T follicular helper cell (primary cell): ENCODE measurements around the gene GALM.
"Not testable (repeated sequence)": the region's sequence is repeated elsewhere in the genome, so short reads cannot be mapped to it uniquely, and the experiment has no call there.

ENCODE experiments used
- DNase-seq: peaks from one replicate; pipeline ENCODE4 v3.0.0-alpha.2; 2020; ENCODE audit warnings: low read depth

Gene GALM

DNA sequence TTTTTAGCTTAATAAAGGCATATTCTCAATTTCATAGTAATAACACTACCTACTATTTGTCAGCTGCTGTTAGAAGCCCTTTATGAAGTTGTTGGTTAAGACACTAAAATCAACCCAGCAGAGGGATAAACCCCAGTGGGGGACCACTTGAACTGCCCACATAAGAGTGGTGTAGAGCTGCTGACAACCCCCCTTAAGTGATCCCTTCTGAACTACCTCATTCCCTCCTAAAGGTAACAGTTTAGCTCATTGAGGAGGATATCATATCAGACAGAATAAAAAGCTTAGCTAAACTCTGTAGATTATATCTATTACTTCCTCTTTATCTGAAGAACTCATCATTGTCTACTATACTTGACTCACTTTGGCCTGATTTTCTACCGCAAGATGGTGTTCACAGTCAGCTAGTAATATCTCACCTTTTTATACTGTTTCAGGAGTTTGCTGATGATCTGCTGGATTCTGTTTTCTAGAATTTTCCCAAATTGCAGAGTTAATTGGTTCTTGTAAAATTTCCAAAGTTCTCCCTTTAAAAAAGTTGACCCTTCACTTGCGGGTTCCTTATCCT lies 16.2 kb downstream of the GALM start:
- no peak for DNase-seq

DNA sequence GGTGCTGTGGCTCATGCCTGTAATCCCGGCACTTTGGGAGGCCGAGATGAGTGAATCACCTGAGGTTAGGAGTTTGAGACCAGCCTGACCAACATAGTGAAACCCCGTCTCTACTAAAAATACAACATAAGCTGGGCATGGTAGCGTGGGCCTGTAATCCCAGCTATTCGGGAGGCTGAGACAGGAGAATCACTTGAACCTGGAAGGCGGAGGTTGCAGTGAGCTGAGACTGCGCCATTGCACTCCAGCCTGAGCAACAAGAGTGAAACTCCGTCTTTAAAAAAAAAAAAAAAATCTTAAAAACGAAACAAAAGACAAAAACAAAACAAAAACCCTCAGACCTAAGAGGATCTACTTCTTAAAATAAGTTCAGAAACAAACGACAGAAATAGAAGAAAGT lies 16.7 kb downstream of the GALM start:
- not testable (repeated sequence) for DNase-seq

DNA sequence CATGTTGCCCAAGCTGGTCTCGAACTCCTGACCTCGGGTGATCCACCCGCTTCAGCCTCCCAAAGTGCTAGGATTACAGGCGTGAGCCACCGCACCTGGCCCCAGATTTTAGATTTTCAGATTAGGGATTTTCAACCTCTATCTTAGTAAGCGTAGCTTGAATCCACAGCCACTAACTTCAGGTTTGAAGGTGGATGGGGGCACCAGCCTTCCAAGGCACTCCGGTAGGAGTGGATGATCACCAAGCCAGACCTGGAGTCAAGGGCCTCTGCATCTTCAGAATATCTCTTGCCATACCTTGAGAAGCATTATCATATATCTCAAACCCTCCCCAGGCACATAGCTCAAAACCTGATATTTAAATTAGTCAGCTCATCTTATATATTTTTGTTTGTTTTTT lies 17.9 kb downstream of the GALM start:
- no peak for DNase-seq

DNA sequence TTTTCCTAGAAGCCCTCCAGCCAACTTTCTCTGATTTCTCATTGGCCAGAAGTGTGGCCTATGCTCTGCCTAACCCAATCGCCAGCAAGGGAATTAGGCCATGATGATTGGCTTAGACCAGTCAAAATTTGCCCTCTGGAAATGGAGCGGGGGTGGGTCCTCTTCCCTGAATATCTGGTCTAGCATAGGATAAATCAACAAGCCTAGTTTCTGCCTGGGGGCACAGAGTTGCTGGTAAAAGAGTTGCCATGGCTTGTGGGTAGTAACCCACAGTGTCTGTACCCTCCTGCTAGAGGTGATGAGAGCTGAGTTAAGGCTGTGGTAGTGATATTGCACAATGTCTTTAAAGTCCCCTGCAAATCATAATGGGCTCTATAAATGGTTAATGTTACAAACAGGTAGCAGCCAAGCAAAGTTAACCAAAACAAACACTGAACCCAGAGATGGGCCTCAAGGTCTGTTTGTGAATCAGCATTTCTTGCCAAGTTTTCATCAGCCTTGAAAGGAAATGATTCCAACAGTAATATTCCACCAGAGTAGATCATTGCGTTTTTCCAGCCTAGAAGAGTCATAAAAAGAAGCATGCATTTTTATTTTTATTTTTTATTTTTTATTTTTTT lies 19.3 kb downstream of the GALM start:
- DNase-seq: no peak

- DNase-seq: no peak
Measured at GRCh38 chr2:38690499-38691420, 24.8 kb downstream of the GALM start.

GRCh38 chr2:38691994-38692393 lies 26.1 kb downstream of the GALM start:
- DNase-seq: no peak

DNA sequence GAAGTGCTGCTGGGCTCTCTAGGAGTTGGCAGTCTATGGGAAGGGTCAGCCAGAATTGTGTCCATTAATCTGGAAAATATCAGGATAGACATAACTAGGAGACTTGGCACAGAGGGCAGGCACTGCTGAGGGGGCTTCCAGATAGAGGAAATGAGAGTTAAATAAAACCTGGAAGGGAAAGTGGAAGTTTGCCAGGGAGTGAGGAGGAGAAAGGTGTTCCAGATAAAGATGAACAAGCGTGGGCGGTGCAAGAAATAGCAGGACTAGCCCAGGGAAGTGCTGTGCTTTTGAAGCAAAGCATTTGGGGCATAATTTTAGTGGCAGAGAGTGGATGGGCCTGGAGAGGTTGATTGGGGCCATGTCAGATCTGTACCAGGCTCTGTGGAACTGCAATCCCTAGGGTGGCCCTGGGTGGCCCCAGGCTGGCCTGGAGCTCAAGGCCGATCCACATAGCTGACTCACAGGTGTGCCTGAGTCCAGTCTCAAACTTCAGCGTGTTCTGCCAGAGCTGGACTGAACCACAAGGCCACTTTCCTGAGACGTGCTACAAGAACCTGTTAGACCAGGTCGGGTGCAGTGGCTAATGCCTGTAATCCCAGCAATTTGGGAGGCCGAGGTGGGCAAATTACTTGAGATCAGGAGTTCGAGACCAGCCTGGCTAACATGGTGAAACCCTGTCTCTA lies 26.9 kb downstream of the GALM start:
- no peak for DNase-seq

DNA sequence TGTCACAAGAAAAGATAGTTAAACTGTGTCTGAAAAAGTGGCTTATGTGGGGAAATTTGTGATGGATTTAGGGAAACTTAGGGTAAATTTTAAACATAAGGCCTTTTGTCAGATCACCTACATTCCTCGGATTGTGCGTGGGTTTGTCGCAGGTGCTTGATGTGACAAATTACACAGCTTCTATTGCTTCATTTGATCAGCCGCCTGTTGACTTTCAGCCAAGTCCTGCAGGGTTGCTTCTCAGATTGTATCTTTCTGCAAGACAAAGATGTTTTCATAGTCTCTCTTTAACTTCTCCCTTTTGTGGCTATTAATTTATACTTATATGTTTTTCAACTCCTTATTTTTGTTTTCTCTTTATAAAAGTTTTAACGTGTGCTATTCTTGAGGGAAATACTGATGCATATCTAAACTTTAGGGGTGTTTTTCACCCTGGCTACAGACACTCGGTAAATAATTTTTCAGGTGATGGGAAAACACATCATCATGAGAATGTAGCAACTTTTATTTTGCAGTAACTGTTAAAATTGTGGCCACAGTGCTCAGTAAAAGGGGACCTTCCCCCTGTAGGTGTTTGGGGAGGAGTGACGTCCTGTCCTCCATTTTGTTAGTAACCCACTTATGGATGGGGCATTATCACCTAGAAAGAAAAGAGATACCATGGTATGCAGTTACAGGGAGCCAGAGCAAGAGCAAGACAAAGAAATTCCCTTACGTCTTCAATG lies 31.4 kb downstream of the GALM start:
- DNase-seq: peak; percentile 50

GRCh38 chr2:38698467-38699003 lies 32.6 kb downstream of the GALM start:
- DNase-seq: no peak

- no peak for DNase-seq
Measured at GRCh38 chr2:38700113-38700785, 34.3 kb downstream of the GALM start.

DNA sequence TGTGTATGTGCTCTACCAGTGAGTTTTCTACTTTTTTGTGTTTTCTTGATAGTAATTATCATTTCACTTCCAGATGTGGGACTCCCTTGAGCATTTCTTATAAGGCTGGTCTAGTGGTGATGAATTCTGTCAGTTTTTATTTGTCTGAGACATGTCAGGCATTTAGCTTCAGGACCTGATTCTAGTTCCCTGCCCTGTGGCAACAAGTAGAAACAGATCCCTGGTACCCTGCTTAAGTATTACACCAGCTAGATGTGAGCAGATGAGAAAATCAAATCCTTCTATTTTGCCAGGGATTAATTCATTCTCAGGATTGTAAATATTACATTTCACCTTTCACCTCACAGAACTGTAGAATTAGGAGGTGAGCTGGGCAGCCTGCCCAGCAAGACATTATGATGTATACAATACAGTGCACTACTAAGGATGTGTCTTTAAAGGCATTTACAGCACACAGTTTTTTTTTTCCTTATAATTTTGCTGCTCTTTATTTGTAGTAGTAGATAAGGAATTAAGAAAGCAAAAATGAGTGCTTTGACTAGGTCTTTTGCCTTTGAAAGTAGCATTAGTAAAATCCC lies 35.1 kb downstream of the GALM start:
- DNase-seq: no peak

GRCh38 chr2:38701542-38701941 lies 35.6 kb downstream of the GALM start:
- DNase-seq: no peak

DNA sequence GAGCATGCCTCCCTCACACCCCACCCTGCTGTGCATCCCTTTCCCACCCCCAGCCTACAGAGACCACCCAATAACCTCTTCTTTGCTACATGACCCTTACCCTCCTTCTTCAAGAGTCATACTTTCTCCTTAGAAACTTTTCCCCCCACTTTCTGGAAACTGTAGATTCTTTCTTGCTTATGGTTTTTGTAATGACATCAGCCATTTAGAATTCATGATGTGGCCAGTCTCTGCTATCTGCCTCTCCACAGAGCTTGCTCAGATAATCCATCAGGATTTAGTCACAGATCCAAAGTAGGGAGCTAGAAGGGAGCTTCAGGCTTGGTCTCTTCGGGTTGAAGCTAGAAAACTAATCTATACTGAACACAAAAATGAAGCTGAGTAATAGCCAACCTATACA lies 36.5 kb downstream of the GALM start:
- no peak for DNase-seq

DNA sequence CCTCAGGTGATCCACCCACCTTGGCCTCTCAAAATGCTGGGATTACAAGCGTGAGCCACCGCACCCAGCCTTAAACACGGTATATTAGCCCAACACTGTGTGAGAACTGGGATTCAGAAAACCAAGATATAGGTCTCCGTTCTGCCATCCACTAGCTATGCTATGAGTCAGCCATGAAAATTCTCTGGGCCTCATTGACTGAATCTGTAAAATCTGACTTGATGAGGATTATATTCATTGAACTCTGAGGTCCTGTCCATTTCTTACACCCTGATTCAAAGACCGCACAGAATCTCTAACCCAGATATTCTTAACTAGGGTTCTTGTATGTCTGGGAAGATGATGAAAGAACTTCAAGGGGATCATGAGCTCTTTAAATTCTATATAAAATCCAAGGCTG lies 37.4 kb downstream of the GALM start:
- not testable (repeated sequence) for DNase-seq

- no peak for DNase-seq
Measured at GRCh38 chr2:38704664-38705063, 38.8 kb downstream of the GALM start.

DNA sequence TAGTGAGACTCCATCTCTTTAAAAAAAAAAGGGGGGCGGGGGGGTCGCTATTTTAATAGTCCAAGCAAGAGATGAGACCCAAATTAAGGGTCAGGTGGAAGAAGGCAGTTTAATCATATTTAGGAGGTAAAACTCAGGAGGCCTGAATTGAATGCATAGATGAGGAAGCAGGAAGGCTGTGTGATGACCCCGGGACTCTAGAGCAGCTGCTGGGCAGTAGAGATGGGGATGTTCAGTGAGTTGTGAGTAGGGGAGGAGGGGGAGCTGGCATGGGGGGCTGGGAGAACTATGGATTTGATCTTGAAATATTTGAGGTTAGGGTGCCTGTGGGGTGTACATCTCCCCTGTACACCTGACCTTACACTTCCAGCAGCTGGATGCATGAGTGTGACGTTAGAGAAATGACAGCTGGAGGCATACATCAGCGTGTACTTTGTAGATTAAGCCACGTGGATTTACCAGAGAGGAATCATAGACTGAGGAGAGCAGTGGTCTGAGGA lies 41.0 kb downstream of the GALM start:
- no peak for DNase-seq

GRCh38 chr2:38708491-38708890 lies 42.6 kb downstream of the GALM start:
- peak; percentile 14 for DNase-seq

- no peak for DNase-seq
Measured at GRCh38 chr2:38708900-38709566, 43.1 kb downstream of the GALM start.

GRCh38 chr2:38709567-38710194 lies 43.8 kb downstream of the GALM start:
- peak; percentile 51 for DNase-seq
